ENCODE data around the gene ANTXR1.

GRCh38 chr2:69021727-69022126, 8.7 kb downstream of the ANTXR1 start:
- TF ChIP-seq CTCF (IDR thresholded peaks at IDR 0.05 in 8 of 11, conservative IDR thresholded peaks at IDR 0.05 in 3 of 11) (no peak), POLR2A (IDR thresholded peaks at IDR 0.05) (no peak), POLR2AphosphoS5 (IDR thresholded peaks at IDR 0.05) (no peak)

Data from spleen (tissue), 7 donors.